Ovary (tissue), 9 donors: ENCODE data around the gene RPL37A. TPM values are rescaled to one million over a fixed set of nuclear protein-coding genes. Genes with fewer than 3 reads are reported as not detected.

Experiments used
- DNase-seq, 5 donors: peaks; one replicate each; pipeline ENCODE4 v3.0.0-alpha.2; 2019 to 2020
- H3K27ac ChIP-seq, 2 donors: fragments of 200-600 bp; one replicate each; pipeline versions ENCODE4 v1.5.1 to v1.8.0; 2019 to 2022
- H3K27me3 ChIP-seq: fragments of 200-600 bp; one replicate; pipeline ENCODE4 v1.8.0; 2022
- H3K36me3 ChIP-seq: fragments of 200-600 bp; sonication (generic); one replicate; pipeline ENCODE4 v1.5.1; 2019
- H3K4me1 ChIP-seq: one replicate; pipeline ENCODE4 v1.8.1; 2013; ENCODE audit warnings: mild to moderate bottlenecking, moderate library complexity; ENCODE audit not compliant: insufficient read depth
- H3K4me3 ChIP-seq: fragments of 200-600 bp; sonication (generic); one replicate; pipeline ENCODE4 v1.5.1; 2017
- H3K9me3 ChIP-seq, 2 donors: fragments of 200-600 bp in 1 of 2; sonication (generic) in 1 of 2; one replicate each; pipeline versions ENCODE4 v1.5.1 to v1.8.1; 2013 to 2019; ENCODE audit warnings: mild to moderate bottlenecking in 1 of 2, moderate library complexity in 1 of 2
- CTCF ChIP-seq, 3 donors: fragments of 450-650 bp in 2 of 3; fragments of 200-600 bp in 1 of 3; IDR thresholded peaks; one replicate each; pipeline versions ENCODE4 v1.5.1 to v1.8.0; 2016 to 2022; ENCODE audit warnings: antibody characterized with exemption in 3 of 3, mild to moderate bottlenecking in 1 of 3
- EP300 ChIP-seq: sonication (generic); formaldehyde crosslinking; IDR thresholded peaks from one replicate; pipeline ENCODE4 v1.6.1; 2017; ENCODE audit warnings: antibody characterized with exemption
- POLR2A ChIP-seq: fragments of 450-650 bp; IDR thresholded peaks from one replicate; pipeline ENCODE4 v1.6.1; 2017; ENCODE audit warnings: antibody characterized with exemption, mild to moderate bottlenecking, moderate library complexity
- WGBS, 3 donors: extraction: QIAGEN DNeasy Blood & Tissue Kit in 1 of 3; methylation state at CpG; one replicate each; pipeline versions ENCODE4 v1.1.5 to v1.1.7; 2013 to 2017; 5-methylcytosine and 5-hydroxymethylcytosine counted together
- intact Hi-C, 4 donors: fragments of 100-400 bp; cut with DNase I; formaldehyde crosslinking; loops; one replicate each; pipeline versions ENCODE4 v1.11.0 to v1.15.1; 2022 to 2023
- polyA plus RNA-seq, 2 donors: library from polyadenylated mRNA; stranded (reverse); fragments of 200-250 nt in 1 of 2; fragments of 350-450 nt in 1 of 2; fragmentation: Illumina TruSeq in 1 of 2; extraction: RNeasy Lipid Tissue Mini Kit (QIAGEN cat#74804) in 1 of 2; gene quantifications; one replicate each; pipeline ENCODE4 v1.2.3, GENCODE V29; 2013 to 2014
- total RNA-seq, 7 donors: library from RNA; depleted of rRNA in 2 of 7; stranded (reverse); fragments of >200 nt in 2 of 7; fragmentation: NEBNext Ultra II Directional in 3 of 7; extraction: Animal tissue kit (Norgen Biotek cat#: 25700) in 3 of 7; gene quantifications; one replicate each; pipeline versions ENCODE4 v1.1.0 to v1.2.4, GENCODE V29; 2016 to 2023
- donor health status: DM: no; HTN: no; CAD: no; lungs with moderate emphysema.
- donor health status: DM: no; HTN: no; CAD: no.
- donor health status: Bipolar disorder and iron deficiency.
- donor health status: DM: yes; HTN: yes; CAD: no.
- donor health status: DM: no; HTN: no; CAD: no.
- donor health status: DM: yes; HTN: yes; CAD: no.

The RPL37A gene
- total and polyA plus RNA-seq, 9 donors = 3,187 to 7,390 (median 5,316) TPM

- Histone ChIP-seq H3K9me3 (no peaks in the 10 kb centered on the region), H3K27me3 (no peaks in the 10 kb centered on the region), H3K4me3 (no peak overlapping the region), H3K27ac (no peak overlapping the region), H3K4me1 (peaks cover 8% of the 10 kb centered on the region), H3K36me3 (no peaks in the 10 kb centered on the region)
- TF ChIP-seq POLR2A (no peak), CTCF (IDR thresholded peaks at IDR 0.05) (no peak), EP300 (no peak)
- 81 to 84% (median 82%) methylated on average over 3 of the region's 3 CpGs for WGBS, 3 donors
- no peak for DNase-seq
- intact Hi-C loops = no loop called here
Measured at GRCh38 chr2:216541505-216541904, 42.9 kb downstream of the RPL37A start.

- no peaks in the 10 kb centered on the region for H3K9me3 ChIP-seq
- no peaks in the 10 kb centered on the region for H3K27me3 ChIP-seq
- H3K27ac ChIP-seq = no peak overlapping the region
- 92 to 94% (median 93%) methylated on average over 4 of the region's 4 CpGs for WGBS, 3 donors
- intact Hi-C loops = no loop called here
- H3K4me3 ChIP-seq = no peak overlapping the region
- TF ChIP-seq CTCF (IDR thresholded peaks at IDR 0.05) (no peak), POLR2A (no peak), EP300 (no peak)
- H3K4me1 ChIP-seq = peaks cover 6% of the 10 kb centered on the region
- DNase-seq = no peak
- H3K36me3 ChIP-seq = no peaks in the 10 kb centered on the region
Measured at GRCh38 chr2:216545359-216545758, 46.7 kb downstream of the RPL37A start.

GRCh38 chr2:216546241-216546640 is 47.6 kb downstream of the RPL37A start:
- no peak for DNase-seq
- Histone ChIP-seq H3K27ac (no peak overlapping the region), H3K27me3 (no peaks in the 10 kb centered on the region), H3K9me3 (no peaks in the 10 kb centered on the region), H3K4me3 (no peak overlapping the region), H3K36me3 (no peaks in the 10 kb centered on the region), H3K4me1 (peaks cover 6% of the 10 kb centered on the region)
- TF ChIP-seq POLR2A (no peak), EP300 (no peak), CTCF (IDR thresholded peaks at IDR 0.05) (no peak)
- intact Hi-C loops = no loop called here
- 33 to 43% (median 38%) methylated on average over 3 of the region's 3 CpGs for WGBS, 3 donors

GRCh38 chr2:216546641-216547403 is 48.2 kb downstream of the RPL37A start:
- intact Hi-C loops = no loop called here
- H3K4me1 ChIP-seq = peaks cover 9% of the 10 kb centered on the region
- no peaks in the 10 kb centered on the region for H3K36me3 ChIP-seq
- no peaks in the 10 kb centered on the region for H3K27me3 ChIP-seq
- WGBS, 3 donors = 47 to 58% (median 50%) methylated on average over 7 of the region's 7 CpGs
- no peaks in the 10 kb centered on the region for H3K9me3 ChIP-seq
- TF ChIP-seq CTCF (IDR thresholded peaks at IDR 0.05) (no peak), EP300 (no peak), POLR2A (no peak)
- no peak overlapping the region for H3K4me3 ChIP-seq
- no peak for DNase-seq
- H3K27ac ChIP-seq = no peak overlapping the region
